Right cardiac atrium (tissue), 5 donors: ENCODE measurements around the gene INMT. TPM values are rescaled to one million over a fixed set of nuclear protein-coding genes. Genes with fewer than 3 reads are reported as not detected.

Experiments used
- ATAC-seq, 2 donors: fragments of 200-7000 bp; cut with Tn5 transposase; one replicate each; pipeline versions ENCODE4 v1.8.0 to v1.9.1; 2020; ENCODE audit warnings: moderate library complexity in 2 of 2, mild to moderate bottlenecking in 1 of 2
- DNase-seq, 3 donors: peaks; one replicate each; pipeline ENCODE4 v3.0.0-alpha.2; 2020
- H3K27ac ChIP-seq: one replicate; pipeline ENCODE4 v1.5.1; 2013; ENCODE audit warnings: mild to moderate bottlenecking, low read length, control low read depth, moderate library complexity
- H3K27me3 ChIP-seq: one replicate; pipeline ENCODE4 v1.6.1; 2013; ENCODE audit not compliant: control insufficient read depth, insufficient read depth
- H3K4me1 ChIP-seq: one replicate; pipeline ENCODE4 v1.6.1; 2013; ENCODE audit warnings: low read length; ENCODE audit not compliant: control insufficient read depth, insufficient read depth
- H3K4me3 ChIP-seq: one replicate; pipeline ENCODE4 v1.5.1; 2013; ENCODE audit warnings: low read length, control low read depth
- H3K9me3 ChIP-seq: one replicate; pipeline ENCODE4 v1.6.1; 2013; ENCODE audit warnings: low read length; ENCODE audit not compliant: control insufficient read depth
- WGBS: extraction: QIAGEN DNeasy Blood & Tissue Kit; methylation state at CpG from one replicate; pipeline ENCODE4 v1.1.7; 2013; 5-methylcytosine and 5-hydroxymethylcytosine counted together
- intact Hi-C, 4 donors: fragments of 100-400 bp; cut with DNase I; formaldehyde crosslinking; loops; one replicate each; pipeline versions ENCODE4 v1.11.0 to v1.14.0; 2022 to 2023
- polyA plus RNA-seq: library from polyadenylated mRNA; stranded (reverse); fragments of 200-250 nt; gene quantifications from one replicate; pipeline ENCODE4 v1.2.3, GENCODE V29; 2013
- total RNA-seq, 4 donors: library from RNA; stranded (reverse); fragmentation: NEBNext Ultra II Directional; extraction: Animal tissue kit (Norgen Biotek cat#: 25700); gene quantifications; one replicate each; pipeline ENCODE4 v1.2.1, GENCODE V29; 2021
- donor health status: healthy with polysubstance abuse.
- donor health status: DM: no; HTN: yes; CAD: no.
- donor health status: DM: no; HTN: no; CAD: no.
- donor health status: DM: no; HTN: yes; CAD: no; lungs with severe emphysema.
- donor health status: DM: yes; HTN: yes; CAD: no.

The INMT gene
- total and polyA plus RNA-seq, 5 donors: 87.9 to 180 (median 105) TPM

DNA sequence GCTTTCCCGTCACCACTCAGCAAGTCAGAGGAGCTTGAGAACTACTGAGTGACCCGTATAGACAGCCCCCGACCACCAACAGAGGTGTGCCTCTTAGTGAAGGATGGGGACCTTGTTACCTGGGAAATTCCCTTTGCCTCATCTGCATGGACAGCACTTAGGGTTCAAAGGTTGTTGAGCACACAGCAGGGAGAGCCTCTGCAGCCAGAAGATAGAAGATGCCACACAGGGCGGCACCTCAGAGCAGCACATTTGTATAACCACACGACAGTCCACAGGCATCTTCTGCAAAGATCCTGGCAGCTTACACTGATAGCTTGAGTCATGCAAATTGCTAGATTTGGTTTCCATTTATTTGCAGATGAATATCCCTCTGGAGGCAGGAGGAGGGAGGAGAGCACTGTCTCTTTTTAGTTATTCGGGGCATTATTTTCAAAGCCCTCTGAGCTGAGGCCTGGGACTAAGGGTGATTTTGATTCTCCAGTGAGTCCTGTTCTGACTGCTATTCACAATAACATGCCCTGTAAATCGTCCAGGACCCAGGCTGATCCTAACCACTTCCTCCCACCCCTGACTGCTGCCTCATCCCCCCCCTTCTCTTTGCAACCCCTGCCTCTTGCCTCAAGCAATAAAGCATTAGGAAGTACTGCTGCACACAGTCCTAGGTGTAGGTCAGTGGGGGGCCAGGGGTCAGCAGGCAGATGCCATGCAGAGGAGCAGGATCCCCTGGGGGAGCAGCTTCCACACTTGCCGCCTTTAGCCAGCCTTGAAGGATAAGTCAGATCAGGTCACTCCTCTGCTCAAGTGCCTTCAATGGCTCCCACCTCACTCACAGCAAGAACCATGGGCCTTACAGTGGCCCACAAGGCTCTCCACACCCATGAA is 24.6 kb upstream of the INMT start:
- Histone ChIP-seq H3K9me3 (no peaks in the 10 kb centered on the region), H3K4me1 (no peaks in the 10 kb centered on the region), H3K4me3 (no peak overlapping the region), H3K27ac (no peak overlapping the region), H3K27me3 (no peaks in the 10 kb centered on the region)
- 67% methylated on average over 8 of the region's 8 CpGs for WGBS
- DNase-seq (no peak), ATAC-seq (no peak)
- intact Hi-C loops: no loop called here

DNA sequence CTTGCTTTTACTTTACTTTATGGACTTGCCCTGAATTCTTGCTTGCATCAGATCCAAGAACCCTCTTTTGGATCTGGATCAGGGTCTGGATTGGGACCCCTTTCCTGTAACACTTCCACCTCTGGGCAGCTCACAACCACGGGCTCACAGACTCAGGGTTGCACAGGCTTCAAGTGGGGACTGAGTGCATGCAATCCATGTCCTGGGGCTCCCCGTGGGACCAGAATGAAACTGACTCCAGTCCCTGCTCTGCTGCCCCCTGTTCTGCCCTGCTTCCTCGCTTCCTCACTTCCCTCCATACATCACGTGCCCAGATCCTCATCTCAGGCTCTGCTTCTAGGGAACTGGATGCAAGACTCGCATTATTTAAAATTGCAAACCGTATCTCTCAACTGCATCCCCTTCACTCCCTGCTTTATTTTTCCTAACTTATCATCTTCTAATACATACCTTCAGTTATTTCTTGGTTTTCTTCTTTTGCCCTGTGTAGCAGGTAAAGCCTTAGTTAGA is 23.3 kb upstream of the INMT start:
- Histone ChIP-seq H3K4me3 (no peak overlapping the region), H3K9me3 (no peaks in the 10 kb centered on the region), H3K4me1 (no peaks in the 10 kb centered on the region), H3K27ac (no peak overlapping the region), H3K27me3 (no peaks in the 10 kb centered on the region)
- ATAC-seq: no peak
- 71% methylated on average over 6 of the region's 6 CpGs for WGBS
- no peak for DNase-seq
- intact Hi-C loops: no loop called here

DNA sequence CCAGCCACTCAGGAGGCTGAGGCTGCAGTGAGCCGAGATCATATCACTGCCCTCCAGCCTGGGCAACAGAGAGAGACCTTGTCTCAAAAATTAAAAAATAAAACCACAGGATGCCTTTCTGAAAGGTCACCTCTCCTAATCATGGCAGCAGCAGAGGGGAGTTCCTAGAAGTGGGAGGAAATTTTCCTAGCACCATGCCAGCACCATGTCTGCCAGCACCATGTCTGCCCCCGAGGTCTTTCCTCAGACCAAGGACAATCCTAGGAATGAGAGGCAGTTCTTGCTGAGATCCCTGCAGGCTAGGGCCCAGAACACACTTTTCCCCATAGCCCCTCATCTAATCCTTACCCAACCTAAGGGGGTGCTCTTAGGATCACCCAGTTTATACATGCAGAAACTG is 22.3 kb upstream of the INMT start:
- Histone ChIP-seq H3K4me3 (no peak overlapping the region), H3K27ac (no peak overlapping the region), H3K4me1 (no peaks in the 10 kb centered on the region), H3K9me3 (no peaks in the 10 kb centered on the region), H3K27me3 (no peaks in the 10 kb centered on the region)
- intact Hi-C loops: loop anchor here in 1 of 4 donors (10.0 kb wide), 1 partner anchor 85 kb away; no protein-coding TSS in a partner anchor
- WGBS: 45% methylated on average over 2 of the region's 2 CpGs
- ATAC-seq (no peak), DNase-seq (no peak)

DNA sequence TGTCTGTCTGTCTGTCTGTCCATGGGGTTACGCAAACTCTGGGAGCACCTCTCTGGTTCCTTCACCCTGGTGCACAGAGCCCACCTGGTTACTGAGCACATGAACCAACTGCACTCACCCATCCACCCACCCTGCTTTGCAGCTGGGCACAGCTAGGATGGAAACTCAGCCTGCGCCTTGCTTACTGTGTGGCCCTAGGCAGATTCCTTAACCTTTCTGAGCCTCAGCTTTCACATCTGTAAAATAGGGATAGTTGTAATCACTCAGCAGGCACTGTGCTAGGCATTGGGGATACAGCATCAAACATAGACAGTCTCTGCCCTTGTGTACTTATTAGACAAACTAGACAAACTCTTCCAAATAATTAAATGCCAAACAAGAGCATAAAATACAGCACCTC is 21.8 kb upstream of the INMT start:
- 98% methylated on average over 2 of the region's 2 CpGs for WGBS
- Histone ChIP-seq H3K9me3 (no peaks in the 10 kb centered on the region), H3K4me3 (no peak overlapping the region), H3K27me3 (no peaks in the 10 kb centered on the region), H3K4me1 (no peaks in the 10 kb centered on the region), H3K27ac (no peak overlapping the region)
- no peak for DNase-seq
- intact Hi-C loops: loop anchor here in 1 of 4 donors (10.0 kb wide), 1 partner anchor 85 kb away; no protein-coding TSS in a partner anchor
- ATAC-seq: no peak

DNA sequence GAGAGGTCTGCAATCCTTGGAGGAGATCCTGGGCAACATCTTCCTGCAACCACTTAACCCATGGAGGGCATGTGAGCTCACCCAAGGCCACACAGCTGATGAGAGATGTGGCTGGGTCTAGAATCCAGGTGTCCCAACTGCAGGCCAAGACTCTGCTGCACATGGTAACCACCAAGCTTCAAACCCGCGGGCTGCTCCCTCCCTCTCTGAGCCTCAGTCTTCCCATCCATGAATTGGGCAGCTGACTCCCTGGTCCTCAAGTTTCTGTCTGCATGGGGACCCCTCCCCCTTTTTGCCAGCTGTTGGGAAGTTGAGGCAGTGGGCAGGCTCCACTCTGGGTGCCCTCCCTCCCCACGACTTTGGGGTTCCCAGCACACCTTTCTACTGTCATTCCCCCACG is 20.9 kb upstream of the INMT start:
- intact Hi-C loops: loop anchor here in 1 of 4 donors (10.0 kb wide), 1 partner anchor 86 kb away; no protein-coding TSS in a partner anchor
- H3K27me3 ChIP-seq: no peaks in the 10 kb centered on the region
- WGBS: 81% methylated on average over 4 of the region's 4 CpGs

DNA sequence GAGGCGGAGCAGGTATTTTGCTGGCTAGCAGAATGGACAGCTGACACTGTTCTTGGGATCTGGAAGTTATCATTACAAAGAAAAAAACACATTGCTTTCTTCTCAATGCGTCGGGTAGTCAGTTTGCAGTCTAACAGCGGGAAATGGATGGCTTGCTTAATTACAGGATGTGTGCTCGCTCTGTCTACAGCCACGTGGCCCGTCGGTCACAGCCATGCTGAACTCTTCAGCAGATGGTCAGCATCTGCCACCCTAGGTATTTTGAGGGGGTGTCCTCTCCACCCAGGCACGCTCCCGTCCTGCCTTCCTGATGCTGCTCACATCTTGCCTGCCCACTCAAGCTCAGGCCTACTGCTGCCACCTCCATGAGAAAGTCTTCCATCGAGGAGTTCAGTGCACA is 20.4 kb upstream of the INMT start:
- intact Hi-C loops: loop anchor here in 1 of 4 donors (10.0 kb wide), 1 partner anchor 87 kb away; no protein-coding TSS in a partner anchor
- no peak overlapping the region for H3K27ac ChIP-seq
- H3K27me3 ChIP-seq: no peaks in the 10 kb centered on the region
- ATAC-seq (no peak), DNase-seq (no peak)
- no peak overlapping the region for H3K4me3 ChIP-seq
- H3K4me1 ChIP-seq: no peaks in the 10 kb centered on the region
- no peaks in the 10 kb centered on the region for H3K9me3 ChIP-seq
- WGBS: 55% methylated on average over 11 of the region's 11 CpGs

More for the DNA sequence above, 20.9 kb upstream of the INMT start:
- Histone ChIP-seq H3K9me3 (no peaks in the 10 kb centered on the region), H3K4me1 (no peaks in the 10 kb centered on the region), H3K4me3 (no peak overlapping the region), H3K27ac (no peak overlapping the region)
- DNase-seq (no peak), ATAC-seq (no peak)

DNA sequence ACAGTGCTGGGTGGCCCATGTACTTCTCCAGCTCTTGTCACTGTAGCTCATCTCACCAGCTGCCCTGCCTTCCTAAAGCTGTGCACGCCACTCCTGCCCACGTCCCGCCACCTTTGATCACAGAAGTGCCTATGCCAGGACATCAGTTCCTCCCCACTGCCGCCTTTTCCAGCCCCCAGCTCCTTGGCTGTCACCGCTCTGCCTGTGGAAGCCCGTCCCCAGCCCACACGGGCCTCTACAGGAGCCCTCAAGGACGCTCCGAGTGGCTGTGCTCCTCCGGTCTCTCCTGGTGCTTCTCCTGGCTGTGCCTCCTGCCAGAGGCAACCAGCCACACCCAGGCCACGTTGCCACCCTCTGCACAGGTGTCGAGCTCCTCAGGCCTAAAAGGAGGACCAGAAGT is 19.3 kb upstream of the INMT start:
- intact Hi-C loops: loop anchor here in 1 of 4 donors (10.0 kb wide), 1 partner anchor 88 kb away; no protein-coding TSS in a partner anchor
- Histone ChIP-seq H3K27me3 (no peaks in the 10 kb centered on the region), H3K4me1 (no peaks in the 10 kb centered on the region), H3K9me3 (no peaks in the 10 kb centered on the region), H3K4me3 (no peak overlapping the region), H3K27ac (no peak overlapping the region)
- no peak for DNase-seq
- 91% methylated on average over 12 of the region's 12 CpGs for WGBS
- no peak for ATAC-seq

DNA sequence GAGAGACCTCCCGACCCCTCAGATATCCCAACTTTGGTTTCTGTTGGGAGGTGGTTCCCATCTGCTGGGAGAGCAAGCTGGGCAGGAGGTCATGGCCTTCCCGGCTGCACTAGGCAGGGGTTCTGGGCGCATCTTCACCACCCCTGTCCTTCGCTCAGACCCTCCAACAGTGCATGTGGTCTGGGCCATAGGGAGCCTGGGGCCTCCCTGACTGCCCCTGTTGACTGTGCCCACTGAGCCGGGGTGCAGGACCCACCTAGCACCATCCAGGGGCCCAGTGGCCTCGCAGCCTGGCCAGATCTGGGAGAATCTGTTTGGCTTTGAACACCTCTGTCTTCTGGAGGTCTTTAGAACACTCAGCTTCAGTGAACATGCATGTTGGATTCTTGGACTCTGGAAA is 18.7 kb upstream of the INMT start:
- no peaks in the 10 kb centered on the region for H3K9me3 ChIP-seq
- intact Hi-C loops: loop anchor here in 1 of 4 donors (10.0 kb wide), 1 partner anchor 88 kb away; no protein-coding TSS in a partner anchor
- DNase-seq (no peak), ATAC-seq (no peak)
- no peak overlapping the region for H3K27ac ChIP-seq
- 95% methylated on average over 6 of the region's 6 CpGs for WGBS
- H3K27me3 ChIP-seq: no peaks in the 10 kb centered on the region
- no peaks in the 10 kb centered on the region for H3K4me1 ChIP-seq
- no peak overlapping the region for H3K4me3 ChIP-seq

DNA sequence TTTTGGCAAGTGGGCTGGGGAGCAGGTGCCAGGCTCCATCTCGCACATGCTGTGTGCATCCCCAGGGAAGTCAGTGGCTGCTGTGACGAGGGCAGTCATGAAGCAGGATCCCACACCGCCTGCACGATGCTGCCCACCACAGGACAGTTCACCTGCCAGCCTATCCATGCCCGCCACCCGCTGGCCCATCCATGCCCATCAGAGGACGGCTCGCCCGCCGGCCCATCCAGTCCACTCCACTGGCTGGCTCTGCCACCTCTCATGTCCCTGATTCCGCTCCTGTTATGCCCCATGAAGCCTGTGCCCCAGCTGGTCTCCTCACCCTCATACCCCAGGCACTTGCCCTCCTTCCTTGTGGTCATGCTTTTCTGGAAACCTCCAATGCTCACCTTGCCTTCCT is 18.2 kb upstream of the INMT start:
- WGBS: 91% methylated on average over 11 of the region's 11 CpGs
- DNase-seq: no peak

DNA sequence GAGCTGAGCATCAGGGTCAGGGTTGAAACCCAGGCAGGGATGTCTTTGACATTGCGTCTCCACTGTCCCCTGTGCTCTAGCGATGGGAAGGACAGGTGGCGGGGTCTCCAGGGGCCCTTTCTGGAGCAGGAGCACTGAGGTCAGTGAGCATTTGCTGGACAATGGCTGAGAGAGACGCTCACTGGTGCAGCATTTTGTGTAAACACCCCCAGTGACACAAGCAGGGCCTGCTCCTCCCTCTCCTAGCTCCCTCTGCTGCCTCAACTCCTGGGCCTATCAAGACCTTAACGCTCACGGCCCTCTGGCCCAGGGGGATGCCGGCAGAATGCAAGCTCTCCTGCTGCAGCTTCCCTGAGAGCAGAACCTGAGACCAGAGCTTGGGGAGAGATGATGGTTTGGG is 17.4 kb upstream of the INMT start:
- Histone ChIP-seq H3K27ac (no peak overlapping the region), H3K9me3 (no peaks in the 10 kb centered on the region), H3K4me3 (no peak overlapping the region), H3K4me1 (no peaks in the 10 kb centered on the region), H3K27me3 (no peaks in the 10 kb centered on the region)
- intact Hi-C loops: loop anchor here in 1 of 4 donors (10.0 kb wide), 1 partner anchor 90 kb away; no protein-coding TSS in a partner anchor
- DNase-seq (no peak), ATAC-seq (no peak)
- 85% methylated on average over 7 of the region's 7 CpGs for WGBS

More for the DNA sequence above, 18.2 kb upstream of the INMT start:
- intact Hi-C loops: loop anchor here in 1 of 4 donors (10.0 kb wide), 1 partner anchor 89 kb away; no protein-coding TSS in a partner anchor
- peak in 1 of 2 donors; percentile 13 for ATAC-seq
- Histone ChIP-seq H3K27ac (no peak overlapping the region), H3K4me3 (no peak overlapping the region), H3K27me3 (no peaks in the 10 kb centered on the region), H3K9me3 (no peaks in the 10 kb centered on the region), H3K4me1 (no peaks in the 10 kb centered on the region)

DNA sequence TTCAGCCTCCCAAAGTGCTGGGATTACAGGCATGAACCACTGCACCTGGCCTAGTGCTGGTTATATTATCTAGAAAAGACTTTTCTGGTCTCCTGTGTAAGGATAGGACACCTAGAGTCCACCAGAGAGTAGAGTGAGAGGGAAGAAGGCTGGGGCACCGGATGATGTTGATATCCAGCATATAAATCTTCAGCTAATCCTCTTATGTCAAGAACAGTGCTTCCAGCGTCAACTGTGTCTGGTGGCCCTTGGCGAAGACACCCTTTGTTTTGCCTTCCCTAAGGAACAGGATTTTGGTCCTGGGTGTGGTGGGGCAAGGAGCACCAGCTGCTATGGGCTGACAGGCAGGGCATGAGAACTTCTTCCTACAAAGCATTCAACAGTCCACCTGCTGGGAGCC is 16.3 kb upstream of the INMT start:
- Histone ChIP-seq H3K27ac (no peak overlapping the region), H3K27me3 (no peaks in the 10 kb centered on the region), H3K4me1 (no peaks in the 10 kb centered on the region), H3K9me3 (no peaks in the 10 kb centered on the region), H3K4me3 (no peak overlapping the region)
- no peak for ATAC-seq
- DNase-seq: no peak
- intact Hi-C loops: loop anchor here in 1 of 4 donors (10.0 kb wide), 1 partner anchor 91 kb away; no protein-coding TSS in a partner anchor
- 96% methylated on average over 3 of the region's 3 CpGs for WGBS
